GM18505 (cell line): ENCODE measurements around the gene CARS1.
A peak's percentile ranks its signal among the peaks of the same experiment; 100 is the strongest.

Source experiments
- ATAC-seq: cut with Tn5 transposase; IDR thresholded peaks from one replicate; pipeline ENCODE4 v1.9.1; 2021; ENCODE audit not compliant: unreplicated experiment
- POLR2A ChIP-seq: IDR thresholded peaks from 4 replicates; pipeline ENCODE4 v1.6.1; 2011; ENCODE audit warnings: borderline replicate concordance; ENCODE audit not compliant: insufficient read depth, insufficient read length; ENCODE audit errors: extremely low read depth

The CARS1 gene

DNA sequence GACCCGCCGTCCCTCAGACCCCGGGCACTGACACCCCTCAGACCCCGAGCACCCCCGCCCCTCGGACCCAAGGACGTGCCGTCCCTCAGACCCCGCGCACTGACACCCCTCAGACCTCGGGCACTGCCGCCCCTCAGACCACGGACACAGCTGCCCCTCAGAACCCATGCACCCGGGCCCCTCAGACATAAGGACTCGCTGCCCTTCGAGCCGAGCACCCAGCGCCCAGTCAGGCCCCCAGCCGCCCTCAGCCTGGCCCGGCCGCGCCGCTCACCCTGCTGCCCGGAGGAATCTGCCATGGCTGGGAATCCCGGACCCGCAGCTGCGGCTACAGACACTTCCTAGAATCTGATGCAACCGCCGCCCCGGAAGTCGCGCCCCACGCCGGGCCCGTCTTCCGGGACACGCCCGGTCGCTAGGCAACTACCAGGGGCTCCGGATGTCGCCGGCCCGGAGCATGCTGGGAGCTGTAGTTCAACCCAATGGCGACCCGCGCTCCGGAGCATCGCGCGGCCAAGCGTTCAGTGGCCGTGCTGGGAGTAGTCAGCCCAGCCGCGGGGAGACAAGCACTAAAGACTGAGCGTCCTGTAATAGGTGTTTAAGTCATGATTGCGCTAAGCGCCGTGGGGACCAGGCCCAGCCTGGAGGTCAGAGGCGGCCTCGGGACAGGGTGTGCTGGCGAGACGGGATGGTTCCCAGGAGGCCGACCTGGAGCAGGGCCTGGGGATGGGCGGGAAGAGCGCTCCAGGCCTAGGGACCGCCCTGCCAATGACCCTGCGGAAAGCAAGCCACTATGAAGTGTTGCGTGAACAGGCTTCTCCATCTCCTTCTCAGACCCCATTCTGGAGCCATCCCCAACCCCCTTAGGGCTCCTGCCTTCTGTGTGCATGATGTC lies at the start of gene CARS1:
Gene CARS1 (minus strand): TSS at position 355 of the 895 bp plus-strand sequence. CDS start 56 bp downstream, at position 299.
- ATAC-seq, result peak; percentile 95
- TF ChIP-seq POLR2A, result peak; percentile 81

DNA sequence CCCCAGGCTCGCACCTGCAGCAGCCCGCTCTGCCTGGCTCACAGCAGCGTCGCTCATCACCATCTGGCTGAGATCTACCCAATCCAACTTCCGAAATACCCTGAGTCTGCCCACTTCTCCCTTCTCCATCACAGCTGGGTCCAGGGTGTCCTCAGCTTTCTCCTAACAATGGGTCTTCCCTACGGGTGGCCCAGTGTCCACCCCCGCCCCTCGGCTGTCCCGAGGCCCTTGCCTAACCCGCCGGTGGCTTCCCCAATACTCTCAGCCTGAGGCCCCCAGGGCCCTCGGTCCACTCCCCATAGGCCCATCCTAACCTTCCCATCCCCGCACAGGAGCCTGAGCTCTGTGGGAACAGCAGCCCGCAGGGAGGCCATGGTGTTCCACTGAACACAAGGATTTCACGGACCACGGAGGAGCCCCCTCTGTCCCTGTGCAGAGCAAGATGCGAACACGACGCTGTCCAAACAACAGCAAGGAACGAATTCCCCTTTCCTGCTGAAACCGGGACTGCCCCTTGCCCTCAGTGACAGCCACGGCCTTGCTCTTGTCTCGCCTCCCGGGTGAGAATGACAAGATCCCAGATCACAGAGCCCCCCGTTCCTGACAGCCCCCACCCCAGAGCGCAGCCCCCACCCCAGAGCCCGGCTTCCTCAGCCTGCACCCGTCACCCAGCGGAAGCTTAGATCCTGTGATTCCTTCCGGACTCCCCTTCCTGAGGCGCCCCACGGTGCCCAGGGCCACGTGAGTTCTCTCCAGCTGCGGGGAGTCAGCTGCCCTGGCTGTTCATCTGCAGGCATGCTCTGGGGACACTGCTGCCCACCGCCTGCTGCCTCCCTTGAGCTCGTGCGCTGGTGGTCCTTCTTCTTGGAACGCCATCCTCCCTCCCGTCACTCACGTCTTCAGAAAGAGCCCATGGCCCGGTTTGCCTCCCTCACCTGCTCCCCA lies 48.8 kb upstream of the CARS1 start:
- no peak for ATAC-seq
- no peak for TF ChIP-seq POLR2A

DNA sequence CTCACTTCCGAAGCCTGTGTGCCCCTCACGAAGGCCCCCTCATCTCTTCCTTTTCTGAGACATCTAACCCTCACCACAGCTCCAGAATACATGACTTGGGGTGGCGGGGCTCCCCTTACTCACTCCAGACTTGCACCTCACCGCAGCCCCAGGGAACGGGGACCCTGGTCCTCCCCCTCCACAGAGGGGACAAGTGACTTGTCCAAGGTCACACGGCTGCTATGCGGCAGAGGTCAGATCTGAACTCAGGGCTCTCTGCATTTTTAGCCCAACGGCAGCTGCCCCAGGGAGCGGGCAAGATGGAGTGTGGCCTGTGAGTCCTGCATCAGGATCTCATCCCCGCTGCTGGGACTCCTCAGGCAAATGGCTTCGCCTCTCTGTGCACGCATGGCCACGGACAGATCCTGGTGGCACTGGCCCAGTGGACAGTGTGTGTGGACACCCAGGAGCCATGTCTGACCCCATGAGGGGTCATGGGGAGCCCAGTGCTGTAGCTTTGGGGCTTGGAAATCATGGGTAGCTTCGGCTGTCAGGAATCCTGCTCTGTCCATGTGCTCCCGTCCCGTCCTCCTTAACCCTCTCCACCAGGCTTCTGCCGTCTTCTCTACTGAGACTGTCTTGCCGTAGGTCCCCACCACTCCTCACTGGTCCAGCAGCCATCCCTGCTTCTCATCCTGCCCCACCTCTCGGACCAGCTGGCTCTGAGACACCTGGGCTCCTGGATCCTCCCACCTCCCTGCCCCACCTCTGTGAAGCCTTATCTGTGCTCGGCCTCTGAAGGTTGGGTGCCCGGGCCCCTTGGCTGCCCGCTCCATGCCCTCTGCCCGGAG lies 48.0 kb upstream of the CARS1 start:
- no peak for ATAC-seq
- no peak for TF ChIP-seq POLR2A

DNA sequence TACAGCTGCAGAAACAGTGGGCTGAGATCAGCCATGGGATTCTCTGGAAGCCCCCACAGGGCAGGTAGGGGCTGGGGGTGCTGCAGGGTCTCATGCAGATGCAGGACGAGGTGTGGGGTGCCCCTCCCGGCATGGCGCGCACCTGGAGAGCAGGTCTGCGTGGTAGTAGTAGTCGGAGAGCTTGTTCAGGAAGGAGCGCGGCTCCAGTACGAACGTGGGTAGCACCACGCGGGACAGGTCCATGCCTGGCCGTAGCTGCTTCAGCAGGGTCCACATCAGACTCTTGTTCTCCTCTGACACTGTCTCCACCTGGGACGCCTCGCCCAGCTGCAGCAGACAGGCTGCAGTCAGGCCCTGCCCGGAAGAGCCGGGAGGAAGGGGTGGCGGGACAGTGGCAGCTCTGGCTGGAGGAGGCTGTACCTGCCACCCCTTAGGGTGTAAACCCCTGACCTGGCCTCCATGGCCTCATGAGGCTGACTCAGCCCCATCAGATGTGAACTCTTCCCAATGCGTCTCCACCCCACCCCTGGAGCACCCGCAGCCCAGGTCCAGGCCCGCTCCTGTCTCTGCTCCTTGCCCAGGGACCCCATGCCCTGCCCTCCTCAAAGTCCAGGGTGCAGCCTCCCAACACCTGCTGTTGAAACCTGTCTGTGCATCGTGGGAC lies 47.0 kb upstream of the CARS1 start:
- no peak for ATAC-seq
- no peak for TF ChIP-seq POLR2A

DNA sequence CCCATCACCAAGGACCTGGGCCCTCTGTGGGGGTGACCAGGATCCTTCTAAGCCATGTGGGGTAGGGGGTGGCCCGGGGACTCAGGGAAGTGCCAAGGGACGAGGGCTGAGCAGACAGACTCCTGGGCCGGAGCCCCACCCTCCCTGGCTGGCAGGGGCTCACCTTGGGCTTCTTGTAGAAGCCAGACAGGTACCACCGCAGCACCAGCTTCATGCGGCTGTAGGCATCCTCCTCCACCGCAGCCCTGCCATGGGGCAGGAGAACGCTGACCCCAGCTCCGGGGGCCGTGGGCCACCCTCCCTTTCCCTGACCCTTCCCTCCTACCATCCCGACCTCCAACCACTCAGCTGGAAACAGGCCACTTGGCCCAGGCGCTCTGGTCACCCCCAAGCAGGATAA lies 45.9 kb upstream of the CARS1 start:
- TF ChIP-seq POLR2A, result no peak
- no peak for ATAC-seq

DNA sequence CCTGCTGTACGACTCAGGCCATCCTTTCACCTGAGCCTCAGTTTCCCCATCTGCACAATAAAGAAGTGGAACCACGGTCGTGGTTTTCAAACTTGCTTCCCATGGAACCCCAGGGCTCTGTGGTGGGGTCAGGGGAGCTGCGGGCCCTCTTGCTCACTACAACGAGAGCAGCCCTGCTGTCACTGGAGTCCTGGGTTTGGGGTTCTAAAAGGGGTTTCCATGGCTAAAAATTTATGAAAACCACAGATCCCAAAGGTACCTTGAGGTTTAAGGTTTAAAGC lies 45.4 kb upstream of the CARS1 start:
- no peak for TF ChIP-seq POLR2A
- no peak for ATAC-seq

DNA sequence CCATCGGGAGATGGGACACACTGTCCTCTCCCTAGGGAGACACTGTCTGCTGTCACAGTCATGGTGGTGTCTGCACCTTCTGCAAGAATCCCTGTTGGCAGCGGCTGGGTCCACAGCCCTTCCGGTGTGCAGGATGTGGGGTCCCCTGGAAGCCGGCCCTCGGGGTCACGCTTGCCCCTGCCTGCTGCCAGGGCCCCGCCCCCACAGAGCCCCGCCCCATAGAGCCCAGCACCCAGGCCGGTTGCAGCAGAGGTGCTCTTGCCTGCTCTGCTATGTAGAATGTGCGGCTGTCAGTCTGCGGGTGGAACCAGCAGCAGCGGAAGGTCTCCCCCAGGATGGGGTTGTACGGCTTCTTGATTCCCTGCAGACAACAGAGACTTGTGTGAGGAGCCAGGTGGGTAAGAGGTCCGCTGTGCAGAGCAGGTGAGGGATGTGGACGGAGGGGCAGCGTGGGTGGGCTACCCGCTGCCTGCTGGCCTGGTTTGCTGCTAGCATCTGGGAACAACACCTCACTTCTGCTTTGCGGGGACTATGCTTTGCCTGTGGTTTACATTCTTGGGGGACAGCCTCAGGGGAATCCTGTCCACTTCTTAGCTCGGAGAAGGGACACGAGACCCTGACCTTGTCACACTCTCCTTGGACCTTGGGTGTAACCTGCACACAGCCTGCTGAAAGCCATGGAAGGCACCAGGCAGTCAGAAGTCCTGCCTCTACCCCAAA lies 44.9 kb upstream of the CARS1 start:
- no peak for TF ChIP-seq POLR2A
- ATAC-seq, result no peak

DNA sequence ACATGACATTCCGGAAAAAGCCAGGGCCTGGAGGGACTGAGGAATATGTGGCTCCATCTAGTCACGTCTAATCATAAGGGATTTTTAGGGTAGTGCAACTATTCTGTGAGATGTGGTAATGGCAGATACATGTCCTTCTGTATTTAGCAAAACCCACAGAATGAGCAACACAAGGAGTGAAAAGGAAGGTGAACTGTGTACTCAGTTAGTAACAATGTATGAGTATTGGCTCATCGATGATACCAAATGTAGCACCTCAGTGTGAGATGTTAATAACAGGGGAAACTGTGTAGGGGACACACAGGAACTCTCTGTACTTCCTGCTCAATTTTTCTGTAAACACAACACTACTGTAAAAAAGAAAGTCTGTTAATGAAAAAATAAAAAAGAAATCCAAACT lies 42.0 kb upstream of the CARS1 start:
- TF ChIP-seq POLR2A, result no peak
- no peak for ATAC-seq

DNA sequence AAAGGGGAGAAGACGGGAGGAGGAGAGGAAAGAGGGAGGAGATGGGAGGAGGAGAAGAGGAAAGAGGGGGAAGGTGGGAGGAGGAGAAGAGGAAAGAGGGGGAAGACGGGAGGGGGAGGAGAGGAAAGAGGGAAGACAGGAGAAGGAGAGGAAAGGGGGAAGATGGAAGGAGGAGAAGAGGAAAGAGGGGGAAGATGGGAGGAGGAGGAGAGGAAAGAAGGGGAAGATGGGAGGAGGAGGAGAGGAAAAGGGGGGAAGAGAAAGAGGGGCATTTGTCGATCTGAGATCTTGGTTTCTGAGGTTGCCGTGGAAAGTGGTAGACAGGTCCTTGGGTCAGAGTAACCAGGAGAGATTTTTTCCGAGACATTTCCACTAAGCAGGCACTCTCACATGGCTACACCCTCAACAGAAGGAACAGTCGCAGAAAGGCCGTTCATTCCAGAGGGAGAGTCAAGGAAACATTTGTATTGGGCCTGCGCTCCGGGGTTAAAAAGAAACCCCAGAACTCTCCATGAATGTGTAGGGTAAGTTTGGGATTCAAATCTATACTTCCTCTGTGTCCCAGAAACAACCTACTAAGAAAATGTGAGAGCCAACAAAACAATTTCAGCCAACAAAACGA lies 39.8 kb upstream of the CARS1 start:
- ATAC-seq, result no peak
- no peak for TF ChIP-seq POLR2A

DNA sequence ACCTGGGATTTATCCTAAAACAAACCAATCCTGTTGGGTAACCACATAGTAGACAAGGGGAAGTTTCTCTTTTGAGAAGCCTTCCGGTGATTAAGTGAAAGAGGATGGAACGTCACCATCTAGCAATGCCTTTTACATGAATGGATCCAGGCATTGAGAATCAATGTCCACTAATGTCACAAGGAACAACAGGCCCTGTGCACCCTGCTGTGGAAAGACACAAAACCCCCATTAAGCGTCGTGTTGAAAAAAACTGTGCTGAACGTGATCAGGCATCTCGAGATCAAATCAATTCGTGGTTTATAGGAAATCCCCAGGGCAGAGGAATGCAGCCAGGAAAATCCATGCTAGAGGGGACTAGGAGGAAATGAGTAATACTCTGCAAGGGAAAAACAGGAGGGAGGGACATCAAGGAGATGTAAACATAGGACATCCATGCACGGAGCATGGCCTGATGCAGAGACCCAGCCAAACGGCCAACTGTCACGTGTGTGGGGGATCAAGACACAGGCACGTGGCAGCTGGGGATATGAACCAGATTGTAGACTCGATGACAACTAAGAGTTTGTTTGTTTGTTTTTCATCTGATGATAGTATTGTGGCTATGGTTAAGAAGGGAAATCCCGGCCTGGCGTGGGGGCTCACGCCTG lies 38.6 kb upstream of the CARS1 start:
- ATAC-seq, result no peak
- no peak for TF ChIP-seq POLR2A

DNA sequence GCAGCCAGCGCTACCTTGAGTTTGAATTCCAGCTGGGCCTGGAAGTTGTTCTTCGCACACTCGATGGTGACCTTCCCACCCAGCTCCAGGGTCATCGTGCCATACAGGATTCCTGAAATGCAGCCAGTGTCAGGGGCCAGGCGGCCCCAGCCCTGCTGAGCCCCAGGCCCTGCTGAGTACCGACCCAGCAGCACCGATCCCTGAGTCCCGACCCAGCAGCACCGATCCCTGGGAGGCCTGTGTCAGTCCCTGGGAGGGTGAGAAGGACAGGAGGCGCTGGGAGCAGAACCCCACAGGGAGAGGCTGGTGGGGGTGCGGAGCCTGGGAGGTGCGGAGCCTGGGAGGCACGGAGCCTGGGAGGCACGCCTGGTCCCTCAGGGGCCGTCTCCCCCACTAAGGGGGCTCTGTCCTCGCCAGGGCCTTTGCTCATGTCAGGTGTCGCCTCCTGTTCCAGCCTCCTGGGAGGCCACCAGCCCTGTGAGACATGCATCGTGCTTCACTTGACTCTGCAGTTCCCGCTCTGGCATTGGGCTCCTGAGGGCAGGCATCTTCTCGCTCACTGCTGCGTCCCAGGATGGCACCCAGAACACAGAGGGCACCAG lies 37.1 kb upstream of the CARS1 start:
- no peak for ATAC-seq
- TF ChIP-seq POLR2A, result no peak
